Measurements from ENCODE around the gene INPP5A.

GRCh38 chr10:132652446-132652845 lies 114.9 kb downstream of the INPP5A start:
- TF ChIP-seq, protein P1, sequence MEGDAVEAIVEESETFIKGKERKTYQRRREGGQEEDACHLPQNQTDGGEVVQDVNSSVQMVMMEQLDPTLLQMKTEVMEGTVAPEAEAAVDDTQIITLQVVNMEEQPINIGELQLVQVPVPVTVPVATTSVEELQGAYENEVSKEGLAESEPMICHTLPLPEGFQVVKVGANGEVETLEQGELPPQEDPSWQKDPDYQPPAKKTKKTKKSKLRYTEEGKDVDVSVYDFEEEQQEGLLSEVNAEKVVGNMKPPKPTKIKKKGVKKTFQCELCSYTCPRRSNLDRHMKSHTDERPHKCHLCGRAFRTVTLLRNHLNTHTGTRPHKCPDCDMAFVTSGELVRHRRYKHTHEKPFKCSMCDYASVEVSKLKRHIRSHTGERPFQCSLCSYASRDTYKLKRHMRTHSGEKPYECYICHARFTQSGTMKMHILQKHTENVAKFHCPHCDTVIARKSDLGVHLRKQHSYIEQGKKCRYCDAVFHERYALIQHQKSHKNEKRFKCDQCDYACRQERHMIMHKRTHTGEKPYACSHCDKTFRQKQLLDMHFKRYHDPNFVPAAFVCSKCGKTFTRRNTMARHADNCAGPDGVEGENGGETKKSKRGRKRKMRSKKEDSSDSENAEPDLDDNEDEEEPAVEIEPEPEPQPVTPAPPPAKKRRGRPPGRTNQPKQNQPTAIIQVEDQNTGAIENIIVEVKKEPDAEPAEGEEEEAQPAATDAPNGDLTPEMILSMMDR (IDR thresholded peaks at IDR 0.05 in 8 of 11, conservative IDR thresholded peaks at IDR 0.05 in 3 of 11): no peak
- TF ChIP-seq POLR2AphosphoS5 (IDR thresholded peaks at IDR 0.05): no peak
